Adipocyte (in vitro differentiated cells): ENCODE measurements around the gene RAB3A.

Experiments used
- DNase-seq: peaks from one replicate; pipeline ENCODE4 v3.0.0-alpha.2; 2015; ENCODE audit warnings: low read depth
- H3K27me3 ChIP-seq: replicated peaks from 2 replicates; pipeline ENCODE4 v1.7.0; 2013; ENCODE audit warnings: mild to moderate bottlenecking, low read length, moderate library complexity; ENCODE audit not compliant: control insufficient read depth, insufficient read depth
- H3K36me3 ChIP-seq: 2 replicates; pipeline ENCODE4 v1.7.0; 2013; ENCODE audit warnings: low read length, mild to moderate bottlenecking, moderate library complexity; ENCODE audit not compliant: control insufficient read depth, insufficient read depth, severe bottlenecking
- H3K4me1 ChIP-seq: 2 replicates; pipeline ENCODE4 v1.7.0; 2013; ENCODE audit warnings: mild to moderate bottlenecking, low read length, moderate library complexity; ENCODE audit not compliant: control insufficient read depth, insufficient read depth
- H3K4me3 ChIP-seq: 2 replicates; pipeline ENCODE4 v1.7.0; 2013; ENCODE audit warnings: mild to moderate bottlenecking, low read length, moderate library complexity
- H3K9ac ChIP-seq: 2 replicates; pipeline ENCODE4 v1.7.0; 2013; ENCODE audit warnings: mild to moderate bottlenecking, low read length, moderate library complexity
- H3K9me3 ChIP-seq: 2 replicates; pipeline ENCODE4 v1.7.0; 2013; ENCODE audit warnings: mild to moderate bottlenecking, low read length, moderate library complexity; ENCODE audit not compliant: control insufficient read depth

The RAB3A gene

GRCh38 chr19:18203863-18204393 is at the start of gene RAB3A:
RAB3A (minus strand) TSS chr19:18204042; CDS start chr19:18202740, 1,302 bp downstream.
- peak; percentile 100 for DNase-seq
- H3K4me1 ChIP-seq, result peaks cover 25% of the 10 kb centered on the region
- H3K27me3 ChIP-seq, result no peaks in the 10 kb centered on the region

DNA sequence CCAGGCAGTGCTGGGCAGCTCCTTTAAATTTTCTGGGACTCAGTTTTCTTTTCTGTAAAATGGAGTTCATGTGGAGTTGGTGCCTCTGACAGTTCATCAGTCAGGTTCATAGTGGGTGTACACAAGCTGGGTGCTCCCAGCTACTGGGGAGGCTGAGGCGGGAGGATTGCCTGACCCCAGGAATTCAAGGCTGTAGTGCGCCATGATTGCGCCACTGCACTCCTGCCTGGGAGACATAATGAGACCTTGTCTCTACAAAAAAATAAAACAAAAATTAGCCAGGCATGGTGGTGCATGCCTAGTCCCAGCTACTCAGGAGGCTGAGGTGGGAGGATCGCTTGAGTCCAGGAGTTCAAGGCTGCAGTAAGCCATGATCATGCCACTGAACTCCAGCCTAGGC is 49.3 kb upstream of the RAB3A start:
- H3K4me3 ChIP-seq, result no peak overlapping the region
- no peak for DNase-seq
- no peak overlapping the region for H3K9ac ChIP-seq
- no peaks in the 10 kb centered on the region for H3K4me1 ChIP-seq
- H3K9me3 ChIP-seq, result no peaks in the 10 kb centered on the region
- H3K27me3 ChIP-seq, result peaks cover 9% of the 10 kb centered on the region
- no peaks in the 10 kb centered on the region for H3K36me3 ChIP-seq

More at GRCh38 chr19:18203863-18204393, at the start of gene RAB3A:
- Histone ChIP-seq H3K4me3 (peak within 1 kb of the TSS; percentile 84), H3K9ac (peak within 1 kb of the TSS; percentile 91), H3K36me3 (no peaks in the 10 kb centered on the region), H3K9me3 (no peaks in the 10 kb centered on the region)

DNA sequence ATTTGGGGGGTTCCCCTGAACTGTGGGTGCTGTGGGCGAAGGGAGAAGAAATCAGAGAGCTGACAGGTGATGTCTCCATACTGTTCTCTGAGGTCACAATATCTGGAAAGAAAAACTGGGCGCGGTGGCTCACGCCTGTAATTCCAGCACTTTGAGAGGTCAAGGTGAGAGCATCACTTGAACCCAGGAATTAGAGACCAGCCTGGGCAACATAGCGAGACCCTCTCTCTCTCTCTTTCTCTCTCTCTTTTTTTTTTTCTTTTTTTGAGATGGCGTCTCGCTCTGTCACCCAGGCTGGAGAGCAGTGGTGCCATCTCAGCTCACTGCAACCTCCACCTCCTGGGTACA is 48.5 kb upstream of the RAB3A start:
- peaks cover 12% of the 10 kb centered on the region for H3K27me3 ChIP-seq
- H3K4me3 ChIP-seq, result no peak overlapping the region
- no peak overlapping the region for H3K9ac ChIP-seq
- no peak for DNase-seq
- H3K9me3 ChIP-seq, result no peaks in the 10 kb centered on the region
- H3K36me3 ChIP-seq, result no peaks in the 10 kb centered on the region
- H3K4me1 ChIP-seq, result no peaks in the 10 kb centered on the region

DNA sequence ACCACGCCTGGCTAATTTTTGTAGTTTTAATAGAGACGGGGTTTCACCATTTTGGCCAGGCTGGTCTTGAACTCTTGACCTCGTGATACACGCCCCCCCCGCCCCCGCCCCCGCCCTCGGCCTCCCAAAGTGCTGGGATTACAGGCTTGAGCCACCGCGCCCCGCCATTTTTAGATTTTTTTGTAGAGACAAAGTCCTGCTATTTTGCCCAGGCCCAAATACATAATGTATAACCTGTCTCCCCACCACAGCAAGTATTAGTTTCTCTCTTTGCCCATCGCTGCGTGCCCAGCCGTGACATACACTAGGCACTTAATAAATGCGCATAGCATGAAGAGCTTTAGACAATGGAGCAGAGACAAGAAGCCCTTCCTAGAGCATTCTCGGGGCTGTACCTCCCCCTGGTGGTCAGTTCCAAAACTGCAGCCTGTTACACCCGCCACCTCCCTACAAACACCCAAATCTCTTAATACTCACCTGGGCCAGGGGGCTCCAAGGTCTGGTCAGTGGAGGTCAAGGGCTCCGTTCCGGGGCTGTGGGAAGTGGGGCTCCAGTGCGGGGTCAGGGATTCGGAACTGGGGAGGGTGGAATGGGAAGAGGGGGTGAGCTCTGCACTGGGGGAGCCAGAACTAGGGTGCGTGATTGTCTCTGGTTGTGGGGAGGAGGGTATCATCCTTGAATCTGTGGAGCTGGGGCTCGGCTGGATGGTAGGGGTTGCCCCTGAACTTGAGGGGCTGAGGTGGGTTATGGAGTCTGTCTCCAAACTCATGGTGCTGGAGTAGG is 47.9 kb upstream of the RAB3A start:
- DNase-seq, result peak; percentile 84
- H3K4me3 ChIP-seq, result no peak overlapping the region
- H3K9me3 ChIP-seq, result no peaks in the 10 kb centered on the region

GRCh38 chr19:18249834-18250233 is 46.0 kb upstream of the RAB3A start:
- Histone ChIP-seq H3K4me1 (no peaks in the 10 kb centered on the region), H3K9me3 (no peaks in the 10 kb centered on the region), H3K4me3 (no peak overlapping the region), H3K36me3 (no peaks in the 10 kb centered on the region), H3K27me3 (peaks cover 14% of the 10 kb centered on the region), H3K9ac (no peak overlapping the region)
- DNase-seq, result no peak

More for the DNA sequence above, 47.9 kb upstream of the RAB3A start:
- Histone ChIP-seq H3K36me3 (no peaks in the 10 kb centered on the region), H3K4me1 (no peaks in the 10 kb centered on the region), H3K9ac (no peak overlapping the region), H3K27me3 (peaks cover 15% of the 10 kb centered on the region)

- Histone ChIP-seq H3K27me3 (peaks cover 19% of the 10 kb centered on the region), H3K4me3 (no peak overlapping the region), H3K4me1 (no peaks in the 10 kb centered on the region), H3K9me3 (no peaks in the 10 kb centered on the region), H3K36me3 (no peaks in the 10 kb centered on the region), H3K9ac (no peak overlapping the region)
- no peak for DNase-seq
These were observed 41.5 kb upstream of the RAB3A start for GRCh38 chr19:18245297-18245696.

DNA sequence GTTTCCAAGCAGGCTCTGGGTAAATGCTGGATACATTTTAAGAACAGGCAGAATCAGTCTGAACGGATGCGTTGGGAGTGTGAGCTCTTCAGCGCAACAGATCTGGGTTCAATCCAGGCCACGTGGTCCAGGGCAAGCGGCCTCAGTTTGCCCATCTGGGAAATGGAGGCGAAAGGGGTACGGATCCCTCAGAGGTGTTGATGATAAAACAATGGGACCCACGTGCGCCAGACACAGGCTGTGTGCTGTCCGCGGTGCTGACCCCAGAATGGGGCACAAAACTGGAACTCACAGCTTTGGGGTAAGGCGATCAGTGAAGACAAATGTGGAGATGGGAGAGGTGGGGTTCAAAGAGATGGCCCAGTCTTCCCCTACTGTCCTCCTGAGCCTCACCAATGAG is 35.5 kb upstream of the RAB3A start:
- H3K9me3 ChIP-seq, result no peaks in the 10 kb centered on the region
- H3K9ac ChIP-seq, result no peak overlapping the region
- no peak overlapping the region for H3K4me3 ChIP-seq
- no peaks in the 10 kb centered on the region for H3K4me1 ChIP-seq
- H3K36me3 ChIP-seq, result no peaks in the 10 kb centered on the region
- peak; percentile 42 for DNase-seq
- H3K27me3 ChIP-seq, result peaks cover 35% of the 10 kb centered on the region

DNA sequence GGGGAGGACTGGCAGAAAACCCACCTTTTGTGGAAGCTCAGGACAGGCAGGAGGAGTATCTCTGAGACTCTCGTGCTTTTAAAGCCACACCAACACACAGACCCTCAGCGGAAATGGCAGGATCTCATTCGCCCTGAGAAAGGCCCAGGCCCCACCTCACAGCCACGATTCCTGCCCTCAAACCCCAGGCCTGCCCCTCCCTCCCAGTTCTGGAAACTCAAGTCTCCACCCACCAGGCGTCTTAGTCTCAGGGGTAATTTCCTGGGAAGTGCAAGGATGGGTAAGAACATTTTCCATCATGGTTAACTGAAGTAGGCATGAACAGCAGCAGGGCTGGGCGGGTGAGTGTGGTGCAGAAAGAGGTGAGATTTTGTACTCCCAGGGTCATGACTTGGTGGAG is 30.4 kb upstream of the RAB3A start:
- DNase-seq, result no peak
- H3K4me3 ChIP-seq, result no peak overlapping the region

DNA sequence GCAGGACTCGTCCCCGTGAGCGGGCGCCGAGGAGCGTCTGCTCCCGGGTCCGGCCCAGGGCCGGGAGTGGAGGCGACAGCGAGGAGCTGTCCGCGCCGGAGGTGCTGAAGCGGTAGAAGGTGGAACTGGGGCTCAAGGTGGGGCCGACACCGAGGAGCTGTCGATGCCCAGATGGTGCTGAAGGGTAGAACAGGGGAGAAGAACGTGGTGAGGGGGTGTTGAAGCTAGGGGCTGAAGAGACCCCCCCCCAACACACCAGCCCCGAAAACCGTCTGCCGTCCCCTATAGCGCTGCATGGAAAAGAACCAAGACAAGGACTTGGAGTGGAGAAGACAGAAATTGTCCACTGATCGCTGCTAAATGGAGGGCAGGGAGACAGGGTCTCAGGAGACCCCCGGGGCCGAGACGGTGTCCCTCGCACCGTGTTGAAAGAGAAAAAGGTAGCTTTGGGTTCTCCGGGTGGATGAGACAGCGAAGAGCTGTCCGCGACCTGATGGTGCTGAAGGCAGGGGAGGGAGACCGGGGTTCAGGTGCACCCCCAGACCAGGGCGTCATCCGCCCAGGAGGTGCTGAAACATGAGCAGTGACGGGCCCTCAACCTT is 29.5 kb upstream of the RAB3A start:
- Histone ChIP-seq H3K9me3 (peaks cover 4% of the 10 kb centered on the region), H3K9ac (no peak overlapping the region), H3K36me3 (no peaks in the 10 kb centered on the region), H3K27me3 (peaks cover 45% of the 10 kb centered on the region), H3K4me1 (no peaks in the 10 kb centered on the region), H3K4me3 (no peak overlapping the region)
- DNase-seq, result peak; percentile 60

More for the DNA sequence above, 30.4 kb upstream of the RAB3A start:
- H3K9me3 ChIP-seq, result peaks cover 4% of the 10 kb centered on the region
- H3K27me3 ChIP-seq, result peaks cover 48% of the 10 kb centered on the region
- no peak overlapping the region for H3K9ac ChIP-seq
- no peaks in the 10 kb centered on the region for H3K4me1 ChIP-seq
- no peaks in the 10 kb centered on the region for H3K36me3 ChIP-seq

DNA sequence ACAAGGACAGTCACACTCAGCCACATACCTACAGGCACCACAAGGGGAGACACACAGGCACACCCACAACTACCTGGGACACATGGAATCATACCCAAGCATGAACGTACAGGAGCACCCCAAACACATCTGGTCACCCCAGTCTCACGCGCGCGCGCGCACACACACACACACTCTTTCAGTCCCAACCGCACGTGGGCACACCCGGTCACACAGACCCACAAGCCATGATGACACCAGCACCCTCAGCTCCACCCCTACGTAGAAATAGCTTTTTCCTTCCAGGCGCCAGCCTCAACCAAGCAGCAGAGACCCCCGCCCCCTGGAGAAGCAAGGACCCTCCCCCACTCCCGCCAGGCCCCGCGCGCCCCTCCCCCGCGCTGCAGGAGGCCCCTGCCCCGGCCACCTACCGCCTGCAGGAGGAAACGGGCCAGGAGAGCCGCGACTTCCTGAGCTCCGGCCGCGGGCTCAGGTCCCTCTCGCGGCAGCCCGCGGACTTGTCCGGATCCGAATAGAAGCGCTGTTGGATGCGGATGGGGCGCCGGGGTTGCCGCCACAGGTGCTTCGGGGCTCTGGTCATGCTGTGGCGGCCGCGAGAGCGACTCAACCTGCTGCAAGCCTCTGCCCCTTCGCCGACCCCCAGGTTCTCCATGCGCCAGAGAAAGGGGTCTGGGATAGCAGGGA is 28.8 kb upstream of the RAB3A start:
- DNase-seq, result no peak
- no peak overlapping the region for H3K4me3 ChIP-seq

GRCh38 chr19:18231775-18232174 is 27.9 kb upstream of the RAB3A start:
- H3K9ac ChIP-seq, result no peak overlapping the region
- peaks cover 48% of the 10 kb centered on the region for H3K27me3 ChIP-seq
- H3K4me3 ChIP-seq, result no peak overlapping the region
- DNase-seq, result no peak
- no peaks in the 10 kb centered on the region for H3K4me1 ChIP-seq
- peaks cover 4% of the 10 kb centered on the region for H3K9me3 ChIP-seq
- H3K36me3 ChIP-seq, result no peaks in the 10 kb centered on the region

More for the DNA sequence above, 28.8 kb upstream of the RAB3A start:
- H3K36me3 ChIP-seq, result no peaks in the 10 kb centered on the region
- peaks cover 4% of the 10 kb centered on the region for H3K9me3 ChIP-seq
- H3K4me1 ChIP-seq, result no peaks in the 10 kb centered on the region
- no peak overlapping the region for H3K9ac ChIP-seq
- H3K27me3 ChIP-seq, result peaks cover 49% of the 10 kb centered on the region
